Measurements from ENCODE around the gene KLK1. TPM values are rescaled to one million over a fixed set of nuclear protein-coding genes. Genes with fewer than 3 reads are reported as not detected.

Gene KLK1
- total and polyA plus RNA-seq, 2 of the 13 experiments (the other 11 are each of a cell fraction or from before 2014, with no cell fraction given): not detected

DNA sequence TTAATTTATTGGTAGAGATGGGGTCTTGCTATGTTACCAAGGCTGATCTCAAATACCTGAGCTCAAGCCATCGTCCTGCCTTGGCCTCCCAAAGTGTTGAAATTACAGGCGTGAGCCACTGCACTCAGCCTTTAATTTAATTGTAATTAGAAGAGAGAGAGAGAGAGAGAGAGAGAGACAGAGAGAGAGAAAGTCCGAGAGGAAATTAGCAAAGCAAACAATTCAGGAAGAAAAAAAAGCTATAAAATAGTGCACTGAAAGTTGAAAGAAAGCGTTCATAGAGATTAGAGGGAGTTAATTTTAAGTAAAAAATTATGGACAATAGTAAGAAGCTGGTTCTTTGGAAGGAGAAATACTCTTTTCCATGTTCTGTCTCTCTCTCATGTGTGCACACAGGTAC is 46.3 kb downstream of the KLK1 start:
- ATAC-seq (no peak), FAIRE-seq (no peak), DNase-seq (ENCODE audit: low spot score) (no peak)
- in situ Hi-C loops (cut with HindIII; ENCODE audit: extremely low pct_ligation_motif_present, low pct_unique_long_range_greater_than_20kb): loop anchor here (25.0 kb wide), 1 partner anchor 415 kb away; the partner anchor contains the start of gene NAPSA
- Histone ChIP-seq H3K27me3 (ENCODE audit: control insufficient read depth in 1 of 2, insufficient read depth in 2 of 2, low read length in 2 of 2) (peaks cover 0 to 31% of the 10 kb centered on the region in 2 experiments; a peak in 3 of 5 replicates), H3K4me2 (ENCODE audit: low read depth, low read length) (no peak overlapping the region), H3K79me2 (ENCODE audit: insufficient read depth, low read length) (no peaks in the 10 kb centered on the region), H4K20me1 (ENCODE audit: insufficient read depth, low read length) (no peaks in the 10 kb centered on the region), H3K4me3 (replicated peaks in 1 of 3; ENCODE audit: insufficient read depth in 1 of 3, low read depth in 2 of 3, low read length in 3 of 3) (no peak overlapping the region), H3K36me3 (replicated peaks in 1 of 2; ENCODE audit: control insufficient read depth in 1 of 2, insufficient read depth in 2 of 2, low read length in 2 of 2) (no peaks in the 10 kb centered on the region), H3K9me3 (ENCODE audit: low read length) (no peaks in the 10 kb centered on the region), H3K9ac (ENCODE audit: insufficient read depth, low read depth, low read length) (no peak overlapping the region), H3K4me1 (ENCODE audit: insufficient read depth, low read length) (no peaks in the 10 kb centered on the region), H2AFZ (ENCODE audit: low read length) (no peak overlapping the region), H3K27ac (ENCODE audit: extremely low read length, insufficient read depth, low read length) (no peak overlapping the region)
- whole genome bisulfite sequencing (ENCODE audit: low lambda C conversion rate): 2% methylated on average over 4 of the region's 4 CpGs
- no TSS peak for BruUV-seq (replicated peaks)
- TF ChIP-seq MYC (CRISPR knock-in tag; IDR thresholded peaks at IDR 0.05; ENCODE audit: borderline replicate concordance): no peak
- TF ChIP-seq CREB1 (IDR thresholded peaks at IDR 0.05): no peak
- no peak for TF ChIP-seq CREB1 (CRISPR knock-in tag; IDR thresholded peaks at IDR 0.05)
- no peak for TF ChIP-seq ZNF224 (CRISPR knock-in tag; IDR thresholded peaks at IDR 0.05)
- TF ChIP-seq ZNF460 (CRISPR knock-in tag; IDR thresholded peaks at IDR 0.05; ENCODE audit: borderline replicate concordance): no peak
- no peak for TF ChIP-seq EED (CRISPR knock-in tag; IDR thresholded peaks at IDR 0.05)
- no peak for TF ChIP-seq ZNF614 (CRISPR knock-in tag; IDR thresholded peaks at IDR 0.05; ENCODE audit: borderline replicate concordance)
- TF ChIP-seq ZFY (CRISPR knock-in tag; IDR thresholded peaks at IDR 0.05): no peak
- TF ChIP-seq, protein P1, sequence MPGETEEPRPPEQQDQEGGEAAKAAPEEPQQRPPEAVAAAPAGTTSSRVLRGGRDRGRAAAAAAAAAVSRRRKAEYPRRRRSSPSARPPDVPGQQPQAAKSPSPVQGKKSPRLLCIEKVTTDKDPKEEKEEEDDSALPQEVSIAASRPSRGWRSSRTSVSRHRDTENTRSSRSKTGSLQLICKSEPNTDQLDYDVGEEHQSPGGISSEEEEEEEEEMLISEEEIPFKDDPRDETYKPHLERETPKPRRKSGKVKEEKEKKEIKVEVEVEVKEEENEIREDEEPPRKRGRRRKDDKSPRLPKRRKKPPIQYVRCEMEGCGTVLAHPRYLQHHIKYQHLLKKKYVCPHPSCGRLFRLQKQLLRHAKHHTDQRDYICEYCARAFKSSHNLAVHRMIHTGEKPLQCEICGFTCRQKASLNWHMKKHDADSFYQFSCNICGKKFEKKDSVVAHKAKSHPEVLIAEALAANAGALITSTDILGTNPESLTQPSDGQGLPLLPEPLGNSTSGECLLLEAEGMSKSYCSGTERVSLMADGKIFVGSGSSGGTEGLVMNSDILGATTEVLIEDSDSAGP (CRISPR knock-in tag; IDR thresholded peaks at IDR 0.05; ENCODE audit: borderline replicate concordance): no peak
- TF ChIP-seq MED13 (CRISPR knock-in tag; IDR thresholded peaks at IDR 0.05): no peak
- no peak for TF ChIP-seq PHF21A (CRISPR knock-in tag; IDR thresholded peaks at IDR 0.05)
- POLR2A ChIA-PET: no interaction called here
- CTCF ChIA-PET (ENCODE audit: low intra/inter-chr PET ratio, low total read pairs): no interaction called here
- intact Hi-C loops (cut with micrococcal nuclease; ENCODE audit: unreplicated experiment): no loop called here

Measured in HepG2 (cell line).